ENCODE measurements around the gene RAET1G.
A peak's percentile ranks its signal among the peaks of the same experiment; 100 is the strongest.
"Not testable (repeated sequence)": the region's sequence is repeated elsewhere in the genome, so short reads cannot be mapped to it uniquely, and the experiment has no call there.

RAET1G gene

DNA sequence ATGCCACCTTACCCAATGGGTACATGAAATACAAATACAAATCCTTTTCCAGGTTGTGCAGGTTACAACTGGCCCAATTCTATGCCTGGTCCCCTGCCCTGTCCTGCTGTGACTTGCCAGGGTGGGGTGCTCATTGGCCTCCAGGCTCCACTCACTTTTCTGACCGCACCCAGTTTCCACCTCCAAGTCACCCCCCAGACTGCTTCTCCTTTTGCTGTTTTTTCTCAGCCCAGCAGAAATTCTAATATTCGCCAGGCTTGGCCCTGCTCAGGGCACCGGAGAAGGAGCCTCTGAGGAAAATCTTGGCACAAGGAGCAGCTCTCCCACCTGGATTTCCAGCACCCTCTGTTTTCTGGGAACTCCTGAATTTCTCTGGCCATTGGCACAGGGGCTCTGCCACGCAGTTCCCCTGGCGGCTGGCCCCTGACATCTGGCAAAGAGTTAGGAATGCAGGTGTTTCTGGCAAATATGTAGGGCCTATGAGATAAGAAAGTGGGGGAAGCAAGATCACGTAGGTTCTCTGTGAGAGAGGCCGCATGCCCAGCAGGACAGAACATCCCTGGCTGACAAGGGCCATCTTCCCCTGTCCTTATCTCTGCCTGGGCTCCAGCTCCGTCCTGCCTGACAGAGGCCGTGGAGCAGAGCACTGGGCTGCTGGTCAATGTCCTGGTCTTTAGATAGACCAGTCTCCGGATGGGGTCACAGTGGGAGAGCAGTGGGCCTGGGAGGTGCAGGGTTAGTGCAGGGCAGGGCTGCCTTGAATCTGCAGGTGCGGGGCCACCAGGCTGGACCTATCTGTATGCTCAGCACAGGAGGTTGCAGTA is 22.1 kb downstream of the RAET1G start:
- H3K4me3 ChIP-seq, result no peak overlapping the region
- H3K27ac ChIP-seq, result peak overlapping the region in 15 of 21 experiments; percentile 7 to 85 (median 67)

DNA sequence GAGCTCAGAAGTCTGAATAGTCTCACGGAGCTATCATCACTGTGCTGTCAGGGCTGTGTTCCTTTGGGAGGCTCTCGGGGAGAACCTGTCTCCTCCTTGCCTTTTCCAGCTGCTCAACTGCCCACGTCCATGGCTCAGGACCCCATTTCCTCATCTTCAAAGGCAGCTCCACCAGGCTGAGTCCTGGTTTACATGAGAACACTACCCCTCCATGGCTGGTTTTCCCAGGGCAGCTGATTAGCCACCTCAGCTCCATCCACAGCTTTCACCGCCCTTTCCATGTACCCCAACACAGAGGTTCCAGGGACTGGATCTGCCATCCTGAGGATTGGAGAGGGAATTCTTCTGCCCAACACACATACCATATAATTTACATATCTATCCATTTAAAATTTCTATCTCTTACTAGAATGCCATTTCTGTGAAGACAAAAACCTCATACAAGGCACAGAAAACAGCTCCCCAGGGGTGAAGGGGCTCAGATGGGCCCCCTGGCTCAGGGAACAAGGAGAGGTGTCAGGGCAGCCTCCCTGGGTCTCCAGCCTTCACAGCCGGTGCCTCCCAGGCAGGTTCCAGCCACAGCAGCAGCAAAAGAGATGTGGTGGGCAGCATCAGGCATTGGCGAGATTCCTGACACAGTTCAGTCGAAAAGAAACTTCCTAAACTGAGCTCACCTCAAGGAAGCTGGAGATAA is 22.8 kb downstream of the RAET1G start:
- Histone ChIP-seq H3K4me3 (no peak overlapping the region), H3K27ac (peak overlapping the region in 17 of 21 experiments; percentile 10 to 85 (median 65))

DNA sequence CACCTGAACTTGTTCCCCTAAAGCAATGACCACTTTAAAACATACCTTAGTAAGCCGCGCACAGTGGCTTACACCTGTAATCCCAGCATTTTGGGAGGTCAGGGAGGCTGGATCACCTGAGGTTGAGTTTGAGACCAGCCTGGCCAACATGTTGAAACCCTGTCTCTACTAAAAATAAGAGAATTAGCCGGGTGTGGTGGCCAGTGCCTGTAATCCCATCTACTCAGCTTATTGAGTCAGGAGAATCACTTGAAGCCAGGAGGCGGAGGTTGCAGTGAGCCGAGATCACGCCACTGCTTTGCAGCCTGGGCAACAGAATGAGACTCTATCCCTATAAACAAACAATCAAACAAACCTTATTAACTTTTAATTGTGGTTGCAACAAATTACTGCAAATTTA is 23.4 kb downstream of the RAET1G start:
- peak overlapping the region in 13 of 21 experiments; percentile 10 to 85 (median 68) for H3K27ac ChIP-seq
- H3K4me3 ChIP-seq, result no peak overlapping the region

DNA sequence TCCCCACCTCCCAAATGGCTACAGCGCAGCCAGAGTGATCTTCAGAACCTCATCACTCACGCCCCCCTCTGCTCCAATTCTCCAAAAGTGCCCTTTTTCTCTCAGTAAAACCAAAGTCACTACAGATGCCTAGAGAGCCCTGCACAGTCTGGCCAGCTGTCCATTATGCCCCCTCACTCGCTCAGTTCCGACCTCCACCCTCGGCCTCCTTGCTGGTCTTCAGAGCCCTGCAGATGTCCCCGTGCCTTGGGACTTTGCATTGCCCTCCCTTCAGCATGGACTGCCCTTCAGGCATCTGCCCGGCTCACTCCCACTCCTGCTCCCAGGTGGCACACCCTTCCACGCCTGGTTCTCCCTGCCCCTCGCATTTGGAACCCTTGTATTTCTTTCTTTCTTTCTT is 24.0 kb downstream of the RAET1G start:
- H3K27ac ChIP-seq, result peak overlapping the region in 6 of 21 experiments; percentile 26 to 85 (median 72)
- H3K4me3 ChIP-seq, result no peak overlapping the region

DNA sequence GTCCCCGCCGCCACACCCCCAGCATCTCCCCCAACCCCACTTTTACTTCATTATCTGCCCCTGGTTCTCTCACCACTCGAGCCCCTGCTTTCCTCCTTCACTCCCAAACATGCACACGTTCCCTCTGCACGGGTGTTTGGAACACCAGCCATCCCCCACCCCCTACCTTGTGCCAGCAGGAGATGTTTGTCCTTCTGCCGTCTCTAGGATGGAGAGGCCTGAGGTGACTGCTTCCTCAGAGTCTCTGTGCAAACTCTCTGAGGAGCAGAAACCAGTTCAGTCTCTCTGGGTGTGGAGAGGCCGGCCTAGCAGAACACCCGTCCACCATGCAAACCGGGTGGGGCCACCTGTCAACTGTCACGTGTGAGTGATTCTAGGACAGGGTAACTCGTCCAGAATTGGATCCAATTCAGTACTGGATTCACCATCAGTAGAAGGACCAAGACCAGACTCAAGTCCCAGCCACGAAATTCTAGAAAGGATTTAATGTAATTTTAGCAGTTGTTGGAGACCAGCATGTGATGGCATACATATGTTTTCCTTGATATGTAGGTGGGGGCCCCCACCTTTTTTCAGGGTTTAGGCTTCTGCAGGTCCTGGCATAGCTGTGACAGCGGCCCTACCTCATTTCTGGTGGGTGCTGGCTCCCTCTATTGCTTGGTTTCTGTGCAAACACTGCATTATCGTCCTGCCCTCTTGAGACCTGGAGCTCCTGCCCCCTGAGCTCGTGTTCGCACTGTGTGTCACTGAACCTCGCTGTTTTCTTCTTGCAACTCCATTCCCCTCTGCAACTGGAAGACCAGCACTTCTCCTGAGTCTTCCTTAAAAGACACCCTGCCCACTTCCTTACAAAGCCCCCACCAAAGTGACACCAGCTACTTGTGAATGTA is 24.8 kb downstream of the RAET1G start, which contains the start of gene RAET1E:
TSS of gene RAET1E (minus strand) at position 259 of the 890 bp plus-strand sequence. CDS start 7,212 bp downstream, outside the sequence.
- peak within 1 kb of the TSS in 20 of 21 experiments; percentile 20 to 87 (median 79) for H3K27ac ChIP-seq

DNA sequence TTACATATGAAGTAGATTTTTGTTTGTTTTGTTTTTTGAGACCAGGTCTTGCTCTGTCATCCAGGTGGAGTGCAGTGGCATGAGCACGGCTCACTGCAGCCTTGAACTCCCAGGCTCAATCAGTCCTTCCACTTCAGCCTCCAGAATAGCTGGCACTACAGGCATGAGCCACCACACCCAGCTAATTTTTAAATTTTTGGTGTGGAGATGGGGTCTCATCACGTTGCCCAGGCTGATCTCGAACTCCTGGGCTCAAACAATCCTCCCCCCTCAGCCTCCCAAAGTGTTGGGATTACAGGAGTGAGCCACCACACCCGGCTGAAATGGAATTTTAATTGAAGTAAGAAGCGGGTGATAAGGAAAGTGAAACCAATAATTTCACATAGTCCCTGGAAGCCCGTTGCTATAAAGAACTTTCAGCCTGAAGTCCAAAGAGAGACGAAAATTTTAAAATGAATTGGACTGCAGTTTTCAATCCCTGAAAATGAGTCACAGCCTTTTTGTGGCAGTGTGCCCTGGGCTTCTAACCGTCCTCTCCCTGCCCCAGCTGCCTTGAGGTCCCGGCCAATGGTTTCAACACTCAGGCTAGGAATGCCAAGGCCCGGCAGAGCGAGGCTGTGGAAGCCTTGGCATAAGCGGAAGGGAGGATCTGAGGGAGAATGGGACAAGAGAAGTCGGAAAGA is 25.8 kb downstream of the RAET1G start:
- H3K27ac ChIP-seq, result peak overlapping the region in 20 of 21 experiments; percentile 20 to 87 (median 79)
- peak overlapping the region in 5 of 7 experiments; percentile 4 to 31 (median 10) for H3K4me3 ChIP-seq

More for the DNA sequence above, 24.8 kb downstream of the RAET1G start, which contains the start of gene RAET1E:
- peak within 1 kb of the TSS in 5 of 7 experiments; percentile 4 to 31 (median 10) for H3K4me3 ChIP-seq

DNA sequence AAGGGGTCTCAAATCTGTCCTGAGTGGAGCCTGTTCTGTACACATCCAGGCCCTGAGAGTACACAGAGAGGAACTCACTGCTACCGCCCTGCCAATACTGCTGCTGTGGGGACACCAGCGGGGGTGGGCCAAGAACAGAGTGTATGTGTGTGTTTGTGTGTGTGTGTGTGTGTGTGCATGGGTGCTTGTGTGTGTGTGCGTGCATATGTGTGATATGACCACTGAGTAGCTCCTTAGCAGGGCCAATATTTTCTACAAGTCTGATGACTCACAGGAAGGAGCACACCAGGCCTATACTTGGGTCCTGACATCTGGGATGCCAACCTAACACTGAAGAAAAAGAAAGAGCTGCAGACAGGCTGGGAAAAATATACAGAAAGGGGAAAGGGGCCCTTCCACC is 26.4 kb downstream of the RAET1G start:
- Histone ChIP-seq H3K4me3 (peak overlapping the region in 1 of 7 experiments; percentile 31), H3K27ac (peak overlapping the region in 20 of 21 experiments; percentile 20 to 87 (median 79))

DNA sequence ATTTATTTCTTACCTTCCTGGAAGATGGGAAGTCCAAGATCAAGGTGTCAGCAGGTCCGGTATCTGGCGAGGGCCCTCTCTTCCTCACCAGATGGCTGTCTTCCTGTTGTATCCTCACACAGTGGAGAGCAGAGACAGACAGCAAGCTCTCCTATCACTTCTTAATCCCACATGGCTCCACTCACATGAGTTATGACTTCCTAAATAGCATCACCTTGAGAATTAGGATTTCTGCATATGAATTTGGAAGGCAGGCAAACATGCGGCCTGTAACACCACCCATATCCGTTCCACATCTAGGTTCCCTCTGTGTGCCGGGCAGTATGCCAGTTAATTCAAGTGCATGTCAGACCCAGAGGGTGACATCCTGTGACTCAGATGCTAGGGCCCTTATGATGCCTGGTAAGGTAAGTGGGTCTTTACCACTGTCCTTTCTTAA is 27.1 kb downstream of the RAET1G start:
- H3K27ac ChIP-seq, result peak overlapping the region in 19 of 21 experiments; percentile 20 to 87 (median 79)
- H3K4me3 ChIP-seq, result no peak overlapping the region

DNA sequence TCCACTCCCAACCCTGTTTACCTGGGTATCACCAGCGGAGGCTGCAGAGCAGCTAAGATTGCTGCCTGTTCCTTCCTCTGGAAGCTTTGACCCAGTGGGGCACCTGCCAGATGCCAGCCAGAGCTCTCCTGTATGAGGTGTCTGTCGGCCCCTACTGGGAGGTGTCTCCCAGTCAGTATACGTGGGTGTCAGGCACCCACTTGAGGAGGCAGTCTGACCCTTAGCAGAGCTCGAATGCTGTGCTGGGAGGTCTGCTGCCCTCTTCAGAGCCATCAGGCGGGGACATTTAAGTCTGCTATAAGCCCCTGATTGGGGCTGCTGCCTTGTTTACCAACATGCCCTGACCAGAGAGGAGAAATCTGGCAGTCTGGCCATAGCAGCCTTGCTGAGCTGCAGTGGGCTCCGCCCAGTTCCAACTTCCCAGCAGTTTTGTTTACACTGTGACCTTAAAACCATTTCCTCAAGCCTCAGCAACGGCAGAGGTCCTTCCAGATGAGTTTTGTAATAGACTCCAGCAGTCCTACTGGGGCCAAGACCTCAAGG is 27.8 kb downstream of the RAET1G start:
- Histone ChIP-seq H3K4me3 (no peak overlapping the region), H3K27ac (peak overlapping the region in 19 of 21 experiments; percentile 15 to 87 (median 78))

DNA sequence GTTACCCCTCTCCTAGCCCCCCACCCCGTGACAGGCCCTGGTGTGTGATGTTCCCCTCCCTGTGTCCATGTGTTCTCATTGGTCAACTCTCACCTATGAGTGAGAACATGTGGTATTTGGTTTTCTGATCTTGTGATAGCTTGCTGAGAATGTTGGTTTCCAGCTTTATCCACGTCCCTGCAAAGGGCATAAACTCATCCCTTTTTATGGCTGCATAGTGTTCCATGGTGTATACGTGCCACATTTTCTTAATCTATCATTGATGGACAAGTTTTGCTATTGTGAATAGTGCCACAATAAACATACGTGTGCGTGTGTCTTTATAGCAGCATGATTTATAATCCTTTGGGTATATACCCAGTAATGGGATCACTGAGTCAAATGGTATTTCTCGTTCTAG is 31.1 kb downstream of the RAET1G start:
- peak overlapping the region in 1 of 21 experiments; percentile 75 for H3K27ac ChIP-seq
- H3K4me3 ChIP-seq, result not testable (repeated sequence)

DNA sequence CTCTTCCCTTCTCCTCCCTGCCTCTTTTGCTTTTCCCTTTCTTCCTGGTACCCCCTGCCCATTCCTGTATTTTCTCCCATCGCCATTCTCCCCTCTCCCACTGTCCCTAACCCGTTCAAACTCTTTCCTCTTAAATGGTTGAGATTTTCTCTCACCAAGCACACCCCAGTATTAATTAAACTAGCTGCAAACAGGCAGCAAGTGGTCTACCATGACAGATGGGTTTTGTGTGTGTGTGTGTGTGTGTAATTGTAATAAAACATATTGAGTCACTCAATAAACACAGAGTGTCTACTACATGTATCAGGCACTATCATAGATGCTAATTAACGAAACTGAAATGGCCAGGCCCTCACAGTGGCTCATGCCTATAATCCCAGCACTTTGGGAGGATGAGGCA is 31.7 kb downstream of the RAET1G start:
- H3K27ac ChIP-seq, result peak overlapping the region in 14 of 21 experiments; percentile 1 to 76 (median 47)
- no peak overlapping the region for H3K4me3 ChIP-seq

DNA sequence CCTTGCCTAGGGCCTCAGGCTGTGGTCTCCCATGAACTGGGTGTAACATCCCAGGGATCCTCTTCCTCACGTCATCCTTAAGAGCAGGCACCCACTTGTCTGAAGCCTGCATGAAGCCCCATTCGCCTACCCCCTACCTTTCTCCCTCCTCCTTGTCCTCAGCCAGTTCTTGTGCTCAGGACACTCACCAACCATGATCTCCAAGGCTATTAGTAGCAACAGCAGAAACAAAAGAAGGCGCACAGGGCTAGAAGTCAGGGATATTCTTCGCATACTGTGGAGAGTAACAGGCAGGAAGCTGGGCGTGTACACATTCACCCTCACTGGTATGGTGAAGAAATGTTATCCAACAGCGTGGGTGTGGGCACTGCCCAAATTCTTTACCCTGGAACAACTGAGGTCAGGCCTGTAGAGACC is 32.3 kb downstream of the RAET1G start:
- H3K27ac ChIP-seq, result peak overlapping the region in 15 of 21 experiments; percentile 1 to 76 (median 47)

DNA sequence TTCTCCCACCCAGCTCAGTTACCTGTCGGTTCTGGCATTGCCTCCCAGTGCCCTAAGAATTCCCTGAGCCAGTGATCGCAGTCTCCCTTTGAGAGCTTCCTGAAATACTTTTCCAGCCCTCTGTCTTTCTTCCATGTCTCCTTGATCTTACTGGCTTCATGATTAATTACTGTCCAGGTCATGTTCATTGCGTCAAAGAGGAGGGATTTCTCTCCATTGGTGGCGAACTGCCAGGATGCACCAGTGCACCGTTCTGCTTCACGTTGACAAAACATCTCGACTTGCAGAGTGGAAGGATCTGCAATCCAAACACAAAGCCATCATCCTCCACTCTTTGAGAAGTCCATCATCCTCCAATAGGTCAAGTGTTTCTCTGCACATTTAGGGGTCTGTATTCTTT is 33.6 kb downstream of the RAET1G start:
- Histone ChIP-seq H3K4me3 (no peak overlapping the region), H3K27ac (peak overlapping the region in 4 of 21 experiments; percentile 28 to 60 (median 34))

More for the DNA sequence above, 32.3 kb downstream of the RAET1G start:
- H3K4me3 ChIP-seq, result no peak overlapping the region

DNA sequence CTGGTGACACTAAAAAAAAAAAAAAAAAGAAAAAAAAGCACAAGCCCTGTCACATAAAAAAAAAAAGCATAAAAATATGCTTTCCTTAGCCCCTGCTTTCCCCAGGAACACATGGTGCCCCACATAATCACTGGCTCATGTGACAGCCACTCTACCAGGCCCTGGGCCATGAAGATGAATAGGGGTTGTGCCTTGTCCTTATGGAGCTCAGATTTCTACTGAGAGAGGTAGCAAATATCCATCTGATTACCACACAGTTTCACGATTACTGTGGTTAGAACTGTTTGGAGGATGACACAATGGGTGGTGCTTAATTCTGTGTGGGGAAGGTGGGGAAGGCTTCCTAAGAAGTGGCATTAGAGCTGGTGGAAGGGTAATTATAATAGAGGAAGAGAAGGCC is 34.3 kb downstream of the RAET1G start:
- Histone ChIP-seq H3K4me3 (no peak overlapping the region), H3K27ac (peak overlapping the region in 12 of 21 experiments; percentile 1 to 74 (median 29))

DNA sequence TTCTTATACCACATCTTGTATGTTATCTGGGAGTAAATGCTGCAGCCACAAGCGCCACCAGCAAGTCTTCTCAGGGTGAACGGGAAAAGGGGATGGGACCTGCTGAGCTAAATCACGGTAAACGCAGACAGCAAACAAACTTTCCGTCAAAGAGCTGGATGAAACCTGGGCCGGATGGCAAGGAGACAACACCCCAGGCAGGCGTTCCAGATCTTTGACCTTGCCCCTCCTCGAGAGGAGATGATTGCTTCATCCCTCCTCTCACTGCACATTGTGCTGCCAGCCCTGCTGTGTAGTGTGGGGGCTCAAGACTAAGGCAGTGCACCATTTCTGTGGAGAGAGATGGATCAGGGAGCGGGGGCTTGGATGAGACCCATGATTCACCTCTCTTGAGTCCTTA is 34.8 kb downstream of the RAET1G start:
- peak overlapping the region in 15 of 21 experiments; percentile 1 to 74 (median 33) for H3K27ac ChIP-seq
- no peak overlapping the region for H3K4me3 ChIP-seq

DNA sequence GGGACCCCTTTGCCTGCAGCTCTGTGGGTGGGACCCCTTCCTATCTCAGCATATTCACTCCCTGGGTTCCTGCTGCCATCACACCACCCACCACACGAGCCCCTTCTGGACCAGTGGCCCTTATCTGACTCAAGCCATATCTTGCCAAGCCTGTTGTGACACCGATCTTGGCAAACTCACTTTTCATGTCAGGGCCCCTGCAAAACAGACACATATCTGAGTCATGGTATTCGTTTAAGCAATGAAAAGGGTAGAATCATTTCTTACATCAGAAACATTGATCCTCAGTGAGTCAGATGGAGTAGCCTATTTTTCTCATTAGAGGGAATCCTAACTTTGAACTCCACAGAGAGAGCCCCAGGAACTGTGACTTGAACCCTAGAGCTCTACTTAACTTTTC is 35.6 kb downstream of the RAET1G start:
- Histone ChIP-seq H3K27ac (peak overlapping the region in 15 of 21 experiments; percentile 1 to 74 (median 33)), H3K4me3 (no peak overlapping the region)

DNA sequence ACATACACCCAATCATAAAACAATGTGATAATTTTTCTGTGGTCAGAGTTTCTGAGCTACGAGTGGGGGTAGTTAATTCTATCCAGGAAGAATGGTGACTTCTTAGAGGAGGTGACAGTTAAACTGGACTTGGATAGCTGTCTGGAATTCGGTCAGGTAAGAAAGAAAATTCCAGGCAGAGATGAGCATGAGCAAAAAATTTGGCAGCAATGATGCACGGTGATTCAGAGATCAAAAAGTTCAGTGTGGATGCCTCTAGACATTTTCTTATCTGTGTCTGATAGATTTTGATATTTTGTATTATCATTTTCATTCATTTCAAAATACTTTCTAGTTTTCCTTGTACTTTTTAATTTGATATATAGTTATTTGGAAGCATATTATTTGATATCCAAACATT is 37.0 kb downstream of the RAET1G start:
- no peak overlapping the region for H3K4me3 ChIP-seq
- no peak overlapping the region for H3K27ac ChIP-seq

DNA sequence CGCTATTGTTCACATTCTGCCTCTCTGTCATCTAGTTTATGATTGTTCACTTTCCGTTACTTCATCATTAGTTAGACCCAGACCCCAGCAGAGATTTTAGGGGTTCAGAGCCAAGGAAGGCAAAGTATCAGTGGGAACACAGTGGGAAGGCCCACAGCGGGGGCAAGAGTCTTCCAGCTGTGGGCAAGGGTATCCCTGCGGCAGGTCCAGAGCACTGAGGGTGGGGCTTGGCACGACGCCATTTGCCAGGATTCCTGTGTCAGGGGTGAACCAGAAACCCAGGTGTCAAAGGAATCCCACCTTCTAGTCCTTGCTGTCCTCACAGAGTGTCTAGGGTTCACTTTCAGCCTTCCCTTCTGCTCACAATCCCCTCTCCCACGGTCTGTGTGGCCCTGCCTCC is 38.3 kb downstream of the RAET1G start:
- Histone ChIP-seq H3K27ac (no peak overlapping the region), H3K4me3 (no peak overlapping the region)
